Natural killer cell (primary cell): ENCODE measurements around the gene KRT13. TPM values are rescaled to one million over a fixed set of nuclear protein-coding genes. Genes with fewer than 3 reads are reported as not detected.

Experiments
- ATAC-seq, 3 donors: fragments of 150-1000 bp in 2 of 3; fragments of 200-7000 bp in 1 of 3; cut with Tn5 transposase; 1 replicate in 1 of 3; 2 replicates in 2 of 3; pipeline ENCODE4 v1.10.0; 2021; ENCODE audit warnings: mild to moderate bottlenecking in 2 of 3, moderate library complexity in 2 of 3
- DNase-seq, 2 donors: peaks; one replicate each; pipeline versions ENCODE4 v3.0.0 to v3.0.0-alpha.2; 2013 to 2021; ENCODE audit warnings: mixed read lengths in 1 of 2
- H3K27ac ChIP-seq: one replicate; pipeline ENCODE4 v1.5.1; 2013; ENCODE audit warnings: mild to moderate bottlenecking, low read length
- H3K27me3 ChIP-seq: one replicate; pipeline ENCODE4 v1.6.1; 2013; ENCODE audit warnings: low read length; ENCODE audit not compliant: control insufficient read depth, insufficient read depth
- H3K36me3 ChIP-seq: one replicate; pipeline ENCODE4 v1.6.1; 2013; ENCODE audit warnings: low read length; ENCODE audit not compliant: control insufficient read depth, insufficient read depth
- H3K4me1 ChIP-seq: one replicate; pipeline ENCODE4 v1.6.1; 2013; ENCODE audit warnings: low read length; ENCODE audit not compliant: control insufficient read depth, insufficient read depth
- H3K4me3 ChIP-seq: one replicate; pipeline ENCODE4 v1.5.1; 2013; ENCODE audit warnings: low read length
- H3K9me3 ChIP-seq: one replicate; pipeline ENCODE4 v1.6.1; 2013; ENCODE audit warnings: low read length; ENCODE audit not compliant: control insufficient read depth, insufficient read depth
- H3K27ac Mint-ChIP-seq, 2 donors: one replicate each; pipeline ENCODE4 v1.8.0; 2022; ENCODE audit warnings: mild to moderate bottlenecking in 2 of 2, mixed read lengths in 2 of 2, moderate library complexity in 1 of 2
- H3K27me3 Mint-ChIP-seq, 2 donors: one replicate each; pipeline ENCODE4 v1.8.0; 2022; ENCODE audit warnings: low read depth in 2 of 2, mixed read lengths in 2 of 2
- H3K36me3 Mint-ChIP-seq: one replicate; pipeline ENCODE4 v1.8.0; 2022; ENCODE audit warnings: mixed read lengths
- H3K4me1 Mint-ChIP-seq, 2 donors: one replicate each; pipeline ENCODE4 v1.8.0; 2022; ENCODE audit warnings: mixed read lengths in 2 of 2
- H3K4me3 Mint-ChIP-seq: one replicate; pipeline ENCODE4 v1.8.0; 2022; ENCODE audit warnings: mild to moderate bottlenecking, moderate library complexity, mixed read lengths
- H3K9me3 Mint-ChIP-seq, 2 donors: one replicate each; pipeline ENCODE4 v1.8.0; 2022; ENCODE audit warnings: mixed read lengths in 2 of 2
- CTCF ChIP-seq: fragments of 200-600 bp; IDR thresholded peaks from one replicate; pipeline ENCODE4 v1.8.0; 2022; ENCODE audit warnings: antibody characterized with exemption
- WGBS: methylation state at CpG from one replicate; pipeline ENCODE4 v1.1.7; 2013; ENCODE audit warnings: missing lambda C conversion rate; ENCODE audit not compliant: insufficient coverage; 5-methylcytosine and 5-hydroxymethylcytosine counted together
- intact Hi-C: fragments of 100-400 bp; cut with micrococcal nuclease; formaldehyde crosslinking; loops from one replicate; pipeline ENCODE4 v1.14.2; 2022
- total RNA-seq, 4 donors: library from RNA; stranded (reverse); fragments of 120-200 nt in 1 of 4; gene quantifications; one replicate each; pipeline versions ENCODE4 v1.2.3 to v1.2.4, GENCODE V29; 2013 to 2022

Gene KRT13
- total RNA-seq, 3 donors from 2014 or later (not counting 1 experiment from before 2014, with no cell fraction given): not detected

DNA sequence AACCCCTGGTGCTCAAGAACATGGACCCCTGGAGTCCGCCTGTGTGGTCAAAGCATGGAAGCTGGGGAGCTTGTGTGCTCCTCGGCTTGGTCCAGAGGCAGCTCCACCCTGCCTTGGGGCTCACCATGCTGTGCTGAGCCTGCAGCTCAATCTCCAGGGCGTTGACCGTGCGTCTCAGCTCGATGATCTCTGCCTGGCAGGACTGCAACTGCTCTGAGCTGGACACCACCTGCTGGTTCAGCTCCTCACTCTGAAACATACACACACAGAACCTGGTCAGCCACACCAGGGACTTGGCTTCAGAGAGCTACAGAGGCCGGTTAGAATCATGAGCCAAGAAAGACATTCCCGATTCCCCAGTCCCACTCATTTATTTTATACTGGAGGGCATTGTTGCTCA is 27.2 kb downstream of the KRT13 start:
- H3K36me3 Mint-ChIP-seq: no peaks in the 10 kb centered on the region
- no peaks in the 10 kb centered on the region for H3K4me1 ChIP-seq
- intact Hi-C loops: no loop called here
- no peak overlapping the region for H3K27ac ChIP-seq
- no peak overlapping the region for H3K27ac Mint-ChIP-seq
- H3K4me3 ChIP-seq: no peak overlapping the region
- H3K9me3 Mint-ChIP-seq: no peaks in the 10 kb centered on the region
- no peak overlapping the region for H3K4me3 Mint-ChIP-seq
- no peaks in the 10 kb centered on the region for H3K9me3 ChIP-seq
- H3K27me3 ChIP-seq: peaks cover 2% of the 10 kb centered on the region
- no peaks in the 10 kb centered on the region for H3K36me3 ChIP-seq
- WGBS: 88% methylated on average over 8 of the region's 8 CpGs
- no peaks in the 10 kb centered on the region for H3K27me3 Mint-ChIP-seq
- TF ChIP-seq CTCF: no peak
- ATAC-seq (no peak), DNase-seq (no peak)
- H3K4me1 Mint-ChIP-seq: no peaks in the 10 kb centered on the region

- no peaks in the 10 kb centered on the region for H3K4me1 Mint-ChIP-seq
- H3K27me3 Mint-ChIP-seq: peaks cover 0 to under 1% of the 10 kb centered on the region in 2 donors
- Histone ChIP-seq H3K36me3 (no peaks in the 10 kb centered on the region), H3K4me1 (no peaks in the 10 kb centered on the region), H3K4me3 (no peak overlapping the region), H3K27me3 (peaks cover 2% of the 10 kb centered on the region), H3K9me3 (no peaks in the 10 kb centered on the region), H3K27ac (no peak overlapping the region)
- H3K27ac Mint-ChIP-seq: no peak overlapping the region
- no peaks in the 10 kb centered on the region for H3K9me3 Mint-ChIP-seq
- H3K36me3 Mint-ChIP-seq: no peaks in the 10 kb centered on the region
- no peak overlapping the region for H3K4me3 Mint-ChIP-seq
- WGBS: 89% methylated on average over 22 of the region's 22 CpGs
- no peak for DNase-seq
- intact Hi-C loops: no loop called here
- TF ChIP-seq CTCF: no peak
- ATAC-seq: no peak
Observed at GRCh38 chr17:41476866-41477815, 28.3 kb downstream of the KRT13 start.

GRCh38 chr17:41475421-41475820 is 30.0 kb downstream of the KRT13 start:
- intact Hi-C loops: no loop called here
- no peaks in the 10 kb centered on the region for H3K4me1 ChIP-seq
- Mint-ChIP-seq H3K36me3 (no peaks in the 10 kb centered on the region), H3K4me3 (no peak overlapping the region), H3K9me3 (no peaks in the 10 kb centered on the region), H3K4me1 (no peaks in the 10 kb centered on the region), H3K27me3 (peaks cover 4 to 8% of the 10 kb centered on the region in 2 donors), H3K27ac (no peak overlapping the region)
- ATAC-seq (no peak), DNase-seq (no peak)
- H3K4me3 ChIP-seq: no peak overlapping the region
- H3K27me3 ChIP-seq: peaks cover 2% of the 10 kb centered on the region
- TF ChIP-seq CTCF: no peak
- no peaks in the 10 kb centered on the region for H3K36me3 ChIP-seq
- H3K27ac ChIP-seq: no peak overlapping the region
- WGBS: 91% methylated on average over 4 of the region's 4 CpGs
- no peaks in the 10 kb centered on the region for H3K9me3 ChIP-seq
